HG03280 (cell line): ENCODE measurements around the gene DUSP14.
"Not testable (repeated sequence)": the region's sequence is repeated elsewhere in the genome, so short reads cannot be mapped to it uniquely, and the experiment has no call there.

ENCODE experiments used
- ATAC-seq: cut with Tn5 transposase; IDR thresholded peaks from one replicate; pipeline ENCODE4 v1.9.1; 2021; ENCODE audit warnings: mild to moderate bottlenecking, moderate library complexity; ENCODE audit not compliant: unreplicated experiment

DUSP14 gene

DNA sequence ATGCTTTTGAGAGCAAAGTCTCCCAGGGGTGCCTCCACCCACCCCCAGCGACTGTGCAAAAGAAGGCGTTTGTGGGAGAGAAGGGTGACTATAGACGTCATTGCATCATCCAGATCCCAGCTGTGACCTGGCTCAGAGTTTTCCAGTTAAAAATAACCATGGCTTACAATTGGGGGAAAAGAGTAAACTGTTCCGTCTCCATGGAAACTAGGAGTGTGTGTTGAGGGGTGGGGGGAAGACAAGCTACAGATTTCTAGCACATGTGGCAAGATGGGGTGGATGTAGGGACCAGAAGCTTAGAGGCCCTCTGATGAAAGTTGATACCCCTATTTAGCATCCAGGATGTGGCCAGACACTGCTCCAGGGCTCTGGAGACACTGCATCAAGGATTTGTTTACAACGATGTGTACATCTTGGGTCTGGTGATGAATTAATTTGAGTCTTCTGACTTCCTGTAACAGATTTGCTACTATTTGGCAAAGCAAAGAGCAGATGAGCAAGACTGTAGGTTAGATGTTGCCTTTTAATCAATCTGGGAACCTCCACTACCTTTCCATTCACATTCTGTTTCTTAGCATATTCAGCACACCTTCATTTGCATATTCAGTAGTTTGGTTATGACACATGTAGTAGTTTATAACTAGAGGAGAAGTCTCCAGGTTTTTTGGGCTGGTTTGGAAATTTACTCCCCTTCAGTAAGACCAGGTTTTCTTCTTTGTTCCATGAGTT is 6.2 kb upstream of the DUSP14 start:
- no peak for ATAC-seq

DNA sequence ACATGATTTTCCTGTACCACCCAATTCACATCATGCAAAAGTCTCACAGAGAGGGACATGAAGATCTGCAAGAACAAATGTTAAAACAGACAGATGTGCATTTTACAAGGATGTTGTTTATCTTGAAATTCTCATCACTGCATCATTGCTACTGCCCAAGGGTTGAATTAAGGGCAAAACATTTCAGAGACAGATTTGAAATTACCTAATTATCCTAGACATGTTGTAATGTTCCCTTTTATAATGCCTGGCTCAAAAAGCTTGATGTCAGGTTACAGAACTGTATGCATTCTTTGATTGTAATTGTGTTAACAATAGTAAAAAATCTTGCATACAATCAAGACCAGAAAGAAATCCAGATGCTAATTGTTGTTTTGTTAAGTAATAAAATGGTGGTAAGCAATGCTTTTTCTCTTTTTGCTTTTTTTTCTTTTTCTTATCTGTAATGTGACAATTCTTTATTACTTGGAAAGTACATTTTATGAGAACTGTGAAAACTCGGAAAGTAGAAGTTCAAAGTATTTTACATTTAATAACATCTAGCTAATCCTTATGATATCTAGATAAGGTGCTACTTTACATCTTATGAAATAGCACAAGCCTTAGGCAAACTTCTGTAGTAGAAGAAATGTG is 3.6 kb upstream of the DUSP14 start:
- no peak for ATAC-seq

DNA sequence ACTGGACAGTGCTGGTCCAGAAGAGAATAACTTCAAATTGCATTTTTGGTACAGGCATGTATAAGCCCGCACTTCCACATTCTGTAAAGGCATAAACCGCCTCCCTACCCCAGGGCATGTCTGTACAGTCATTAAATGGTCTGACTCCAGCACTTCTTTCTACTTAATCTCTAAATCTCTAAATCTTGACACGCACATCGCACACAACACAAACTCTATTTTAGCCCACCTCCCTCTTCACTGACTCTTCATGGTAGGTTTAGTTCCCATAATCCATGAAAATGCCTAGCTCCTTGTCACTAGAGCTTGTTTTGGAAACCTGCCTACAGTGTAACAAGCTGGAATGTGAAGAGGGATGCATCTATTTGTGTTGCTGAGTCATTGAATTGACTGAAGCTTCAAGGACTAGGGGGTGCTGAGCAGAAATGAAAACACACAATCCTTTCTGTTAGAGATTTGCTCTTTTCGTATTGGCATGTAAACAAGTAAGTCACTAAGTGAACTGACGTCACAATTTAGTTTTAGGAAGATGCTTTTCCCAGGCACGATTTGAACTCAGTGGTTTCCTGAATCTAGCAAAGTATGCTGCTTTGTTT is 1.6 kb upstream of the DUSP14 start:
- ATAC-seq, result no peak

DNA sequence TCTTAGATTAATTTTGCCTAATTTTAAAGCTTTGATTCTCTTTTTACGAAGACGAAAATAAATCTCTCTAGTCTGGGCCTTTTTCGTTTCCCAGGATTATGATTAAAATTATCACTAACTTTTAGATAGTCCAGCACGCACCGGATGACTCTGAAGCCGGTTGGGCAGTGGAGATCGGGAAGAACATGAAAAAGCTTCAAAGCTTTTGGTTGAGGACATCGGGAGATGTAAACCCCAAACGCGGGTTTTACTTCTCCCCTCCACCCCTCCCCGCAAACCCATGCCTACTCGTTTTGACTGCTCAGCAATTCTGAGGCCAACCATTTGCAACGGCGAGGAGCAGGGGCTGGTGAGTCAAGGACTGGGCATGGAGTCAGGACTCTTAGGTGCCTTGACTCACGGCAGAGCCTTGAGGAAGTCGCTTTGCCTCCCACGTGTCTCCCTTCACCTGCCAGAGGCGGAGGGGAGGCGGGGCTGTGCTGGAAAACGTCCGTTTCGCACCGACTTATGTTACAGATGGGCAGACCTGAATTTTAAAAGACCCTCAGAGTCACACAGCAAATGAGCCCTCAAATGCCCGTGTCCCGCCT is 989 bp upstream of the DUSP14 start:
- peak; percentile 20 for ATAC-seq

DNA sequence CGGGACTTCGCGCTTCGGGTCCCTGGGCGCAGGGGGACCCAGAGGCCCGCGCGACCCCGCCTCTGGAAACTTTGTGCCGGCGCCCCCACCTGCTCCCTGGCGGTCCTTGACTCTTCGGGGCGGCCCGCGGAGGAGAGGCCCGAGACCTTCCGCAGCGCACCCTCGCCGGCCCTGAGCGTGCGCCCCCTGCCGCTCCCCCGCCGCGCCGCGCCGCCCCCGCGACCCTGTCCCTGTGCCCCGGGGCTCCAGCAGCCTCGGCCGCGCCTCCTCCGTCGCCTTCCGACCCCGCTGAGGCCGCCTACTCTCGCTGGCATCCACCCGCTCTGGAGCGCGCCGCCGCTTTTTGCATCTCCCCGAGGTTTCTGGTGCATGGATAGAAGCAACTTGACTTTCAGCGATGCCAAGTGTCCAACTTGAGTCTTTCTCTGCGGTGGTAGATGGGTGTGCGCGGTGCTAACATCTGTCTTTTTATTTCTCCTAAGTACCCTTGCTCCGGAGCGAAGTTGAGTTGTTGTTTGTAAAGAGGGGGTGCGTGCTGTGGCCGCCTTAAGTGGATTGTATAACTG is 414 bp downstream of the DUSP14 start:
- ATAC-seq, result peak; percentile 48

DNA sequence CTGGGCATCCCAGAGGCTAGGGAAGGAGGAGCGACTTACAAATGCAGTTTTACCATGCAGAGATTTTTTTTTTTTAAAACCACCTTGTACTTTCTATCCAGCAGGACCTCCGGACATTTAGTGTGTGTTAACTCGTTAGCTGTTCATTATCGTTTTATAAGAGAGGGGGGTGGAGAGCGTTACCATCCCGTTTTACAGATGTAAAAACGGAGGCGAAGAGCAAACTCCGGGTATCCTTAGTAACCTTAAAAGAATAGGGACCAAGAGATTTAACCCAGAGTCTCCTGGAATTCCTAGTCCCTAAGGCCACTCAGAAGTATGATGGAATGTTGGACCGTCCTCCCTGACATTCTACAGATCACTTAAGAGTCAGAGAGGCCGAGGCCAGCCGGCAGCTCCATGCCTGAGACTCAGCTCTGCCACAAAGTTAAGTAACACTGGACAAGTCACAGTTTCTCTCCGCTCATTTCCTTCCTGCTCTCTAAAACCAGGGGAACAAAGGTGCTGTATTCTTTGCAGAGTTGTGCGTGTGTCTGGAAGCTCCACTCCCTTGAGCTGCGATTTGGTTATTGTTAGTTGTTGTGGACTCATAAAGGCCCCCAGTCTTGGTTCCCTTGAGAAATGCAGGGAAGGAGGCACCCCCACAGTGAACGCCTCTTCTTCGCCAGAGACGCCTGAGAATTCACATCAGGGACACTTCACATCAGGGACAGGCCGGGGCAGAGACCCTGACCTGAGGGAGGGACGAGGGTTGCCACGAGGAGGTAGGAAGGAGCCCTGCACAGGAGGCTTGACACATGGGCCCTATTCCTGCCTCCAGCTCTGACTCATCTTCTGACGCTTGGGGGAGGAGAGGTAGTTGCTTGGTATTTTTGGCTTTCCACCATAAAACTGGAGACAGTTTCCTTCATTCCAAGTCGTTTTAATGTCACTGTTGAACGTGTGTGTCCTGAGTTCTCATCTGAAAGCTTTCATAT is 1.2 kb downstream of the DUSP14 start:
- no peak for ATAC-seq

DNA sequence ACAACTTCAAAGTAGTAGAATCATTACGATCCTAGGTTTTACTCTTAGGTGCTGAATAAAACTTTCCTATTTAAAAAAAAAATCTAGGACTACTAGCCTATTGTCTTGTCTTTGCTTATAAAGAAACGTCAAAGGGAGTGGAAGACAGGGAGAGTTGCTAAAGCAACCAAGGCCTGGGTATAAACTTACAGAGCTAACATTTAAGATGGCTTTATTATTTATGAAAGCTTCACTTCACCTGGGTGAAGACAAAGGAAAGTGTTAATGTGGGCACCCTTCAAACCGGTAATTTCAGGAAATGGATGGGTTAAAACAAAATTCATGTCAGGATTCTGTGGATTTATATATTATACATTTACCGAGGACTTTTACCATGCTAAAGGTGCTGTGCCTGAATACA is 2.5 kb downstream of the DUSP14 start:
- ATAC-seq, result no peak

DNA sequence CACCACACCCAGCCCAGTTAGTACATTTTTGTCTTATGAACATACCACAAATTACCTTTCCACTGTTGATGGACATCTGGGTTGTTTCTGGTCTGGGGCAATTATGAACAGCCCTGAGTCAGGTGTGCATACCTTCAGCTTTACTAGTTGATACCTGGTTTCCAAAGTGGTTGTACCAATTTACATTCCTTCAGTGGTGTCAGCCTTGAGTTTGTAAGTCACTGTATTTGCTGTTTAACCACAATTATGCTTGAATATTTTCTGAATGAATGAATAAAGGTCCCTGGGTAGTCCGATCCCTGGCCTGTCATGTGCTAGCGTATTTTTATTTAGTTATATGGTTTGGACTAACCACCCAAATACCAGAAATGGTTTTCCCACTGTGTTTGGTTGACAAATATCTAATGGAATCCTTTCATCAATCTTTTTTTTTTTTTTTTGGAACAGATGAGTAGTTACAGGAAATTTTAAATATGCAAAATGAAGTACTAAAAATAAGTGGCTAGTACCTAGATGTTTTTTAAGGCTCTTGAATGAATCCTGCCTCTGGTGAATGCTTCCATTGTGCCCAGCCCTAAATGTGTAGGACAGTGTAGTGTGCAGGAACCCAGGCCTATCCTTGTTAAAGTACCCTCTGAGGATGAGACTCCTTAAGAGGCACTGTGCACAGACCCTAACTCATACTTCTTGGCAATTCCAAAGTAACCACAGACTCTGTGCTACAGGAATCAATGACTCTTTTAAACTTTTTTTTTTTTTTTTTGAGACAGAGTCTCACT is 3.7 kb downstream of the DUSP14 start:
- ATAC-seq, result no peak

DNA sequence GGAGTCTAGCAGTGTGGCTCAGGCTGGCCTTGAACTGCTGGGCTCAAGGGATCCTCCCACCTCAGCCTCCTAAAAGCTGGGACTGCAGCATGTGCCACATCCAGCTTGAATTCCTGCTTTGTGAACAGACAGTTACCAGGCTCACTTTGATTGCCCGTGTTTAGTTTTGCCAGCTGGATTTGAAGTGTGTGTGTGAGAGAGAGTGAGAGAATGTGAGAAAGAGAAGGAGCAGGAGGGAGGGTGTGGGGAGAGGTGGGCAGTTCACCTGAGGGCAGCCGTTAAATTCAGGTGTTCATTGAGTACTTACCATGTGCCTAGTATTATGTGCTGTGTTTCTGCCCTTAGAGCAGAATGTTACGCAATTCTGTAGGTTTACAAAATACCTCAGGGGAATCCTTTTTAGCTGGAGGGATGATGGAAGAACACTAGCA is 4.7 kb downstream of the DUSP14 start:
- ATAC-seq, result no peak

DNA sequence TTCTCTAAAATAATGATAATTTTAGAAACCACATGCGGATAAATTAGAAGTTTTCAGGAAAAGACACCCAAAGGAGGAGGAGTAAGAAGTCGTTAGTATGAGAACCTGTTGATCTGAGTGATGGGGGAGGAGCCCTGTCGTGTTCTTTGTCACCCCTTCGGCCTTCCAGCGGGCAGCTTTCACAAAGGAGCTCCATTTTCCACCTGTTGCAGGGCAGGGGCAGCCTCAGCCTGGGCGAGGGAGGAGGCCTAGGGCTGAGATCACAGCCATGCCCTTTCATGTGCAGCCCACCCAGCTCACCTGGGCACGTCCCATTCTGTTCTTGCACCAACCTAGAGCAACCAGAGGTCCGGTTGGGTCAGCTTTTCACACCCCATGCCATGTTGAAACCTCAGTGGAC is 5.3 kb downstream of the DUSP14 start:
- no peak for ATAC-seq

DNA sequence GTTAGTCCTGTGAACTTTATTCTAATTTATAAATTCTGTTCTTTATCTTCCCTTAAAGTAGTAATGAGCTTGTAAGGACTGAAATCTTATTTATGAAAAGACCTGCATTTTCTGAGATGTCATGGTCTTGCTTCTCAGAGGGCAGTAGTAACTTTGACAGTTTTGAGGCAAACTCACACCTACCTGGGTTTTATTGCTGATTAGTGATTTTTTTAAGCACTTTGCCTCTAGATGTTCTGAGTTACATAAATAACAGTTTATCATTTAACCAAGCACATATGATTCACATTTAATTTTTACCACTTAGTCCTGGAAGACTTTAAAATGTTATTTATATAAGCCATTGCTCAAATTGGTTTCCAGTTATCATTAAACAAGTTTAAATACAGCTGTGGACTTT is 10.7 kb downstream of the DUSP14 start:
- ATAC-seq, result no peak

DNA sequence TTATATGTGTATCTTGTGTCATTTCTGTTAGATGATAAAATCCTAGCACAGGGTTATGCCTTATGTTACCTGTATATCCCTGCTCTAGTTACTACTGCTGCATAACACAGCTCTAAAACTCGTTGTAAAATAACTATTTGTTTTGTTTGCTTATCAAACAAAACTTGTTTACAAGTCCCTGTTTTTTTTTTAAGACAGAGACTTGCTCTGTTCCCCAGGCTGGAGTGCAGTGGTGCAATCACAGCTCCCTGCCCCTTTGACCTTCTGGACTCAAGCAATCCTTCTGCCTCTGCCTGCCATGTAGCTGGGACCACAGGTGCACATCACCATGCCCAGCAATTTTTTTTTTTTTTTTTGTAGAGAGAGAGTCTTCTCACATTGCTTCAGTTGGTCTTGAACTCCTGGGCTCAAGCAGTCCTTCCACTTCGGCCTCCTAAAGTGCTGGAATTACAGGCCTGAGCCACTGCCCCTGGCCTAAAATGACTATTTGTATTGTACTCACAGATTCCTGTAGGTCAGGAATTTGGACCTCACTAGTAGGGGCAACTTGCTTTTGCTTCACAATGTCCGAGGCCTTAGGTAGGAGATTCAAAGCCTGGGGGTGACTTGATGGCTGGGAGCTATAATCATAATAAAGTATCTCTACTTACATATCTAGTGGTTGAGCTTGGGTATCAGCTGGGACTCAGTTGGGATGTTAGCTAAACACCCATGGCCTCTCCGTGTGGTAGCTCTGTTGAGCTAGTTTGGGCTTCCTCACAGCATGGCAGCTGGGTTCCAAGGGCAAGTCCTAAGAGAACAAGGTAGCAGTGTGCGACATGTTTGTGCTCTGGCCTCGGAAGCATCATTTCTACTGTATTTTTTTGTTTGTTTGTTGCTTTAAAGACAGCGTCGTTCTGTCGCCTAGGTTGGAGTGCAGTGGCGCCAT is 12.6 kb downstream of the DUSP14 start:
- ATAC-seq, result no peak

DNA sequence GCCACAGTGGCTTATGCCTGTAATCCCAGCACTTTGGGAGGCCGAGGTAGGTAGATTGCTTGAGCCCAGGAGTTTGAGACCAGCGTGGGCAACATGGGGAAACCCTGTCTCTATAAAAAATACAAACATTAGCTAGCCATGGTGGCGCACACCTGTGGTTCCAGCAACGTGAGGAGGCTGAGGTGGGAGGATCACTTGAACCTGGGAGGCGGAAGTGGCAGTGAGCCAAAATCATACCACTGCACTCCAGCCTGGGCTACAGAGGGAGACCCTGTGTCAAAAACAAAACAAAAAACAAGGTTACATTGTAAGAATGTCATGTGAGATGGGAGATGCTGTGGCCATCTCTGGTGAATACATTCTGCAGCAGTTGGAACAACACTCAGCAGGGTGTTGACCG is 13.5 kb downstream of the DUSP14 start:
- ATAC-seq, result no peak

DNA sequence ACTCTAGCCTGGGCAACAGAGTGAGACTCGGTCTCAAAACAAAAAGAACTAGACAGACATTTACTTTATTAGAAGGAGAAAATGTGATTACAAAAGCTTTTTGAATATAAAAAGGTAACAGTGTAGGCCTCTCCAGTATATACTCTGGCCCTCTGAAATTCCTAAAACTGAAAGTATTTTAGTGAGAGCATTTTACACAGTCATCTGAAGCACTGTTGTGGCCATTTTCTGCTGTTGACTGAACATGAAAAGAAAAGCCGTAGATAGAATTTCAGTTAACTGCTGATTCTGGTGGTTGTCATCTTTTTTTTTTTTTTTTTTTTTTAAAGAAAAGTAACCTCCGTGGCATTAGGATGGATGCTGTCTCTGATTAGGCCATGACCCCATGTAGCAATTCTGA is 15.6 kb downstream of the DUSP14 start:
- ATAC-seq, result no peak

DNA sequence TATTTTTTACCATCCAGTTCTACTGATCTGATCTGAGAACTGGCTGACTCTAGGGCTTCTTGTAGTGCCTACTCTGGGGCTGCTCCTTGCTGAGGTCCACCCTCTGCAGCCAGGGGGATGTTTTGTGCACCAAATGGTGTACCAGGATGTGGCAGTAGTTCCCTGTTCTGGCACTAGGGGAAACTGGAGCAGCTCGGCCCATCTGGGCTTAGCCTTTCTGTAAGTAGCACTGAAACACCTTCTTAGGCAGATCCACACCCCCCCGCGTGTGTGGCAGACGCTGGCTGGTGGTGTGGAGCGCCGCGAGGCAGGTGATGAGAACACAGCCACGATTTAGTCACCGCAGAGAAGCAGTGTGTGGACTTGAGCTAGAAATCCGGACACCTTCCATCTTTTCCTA is 17.0 kb downstream of the DUSP14 start:
- ATAC-seq, result no peak

DNA sequence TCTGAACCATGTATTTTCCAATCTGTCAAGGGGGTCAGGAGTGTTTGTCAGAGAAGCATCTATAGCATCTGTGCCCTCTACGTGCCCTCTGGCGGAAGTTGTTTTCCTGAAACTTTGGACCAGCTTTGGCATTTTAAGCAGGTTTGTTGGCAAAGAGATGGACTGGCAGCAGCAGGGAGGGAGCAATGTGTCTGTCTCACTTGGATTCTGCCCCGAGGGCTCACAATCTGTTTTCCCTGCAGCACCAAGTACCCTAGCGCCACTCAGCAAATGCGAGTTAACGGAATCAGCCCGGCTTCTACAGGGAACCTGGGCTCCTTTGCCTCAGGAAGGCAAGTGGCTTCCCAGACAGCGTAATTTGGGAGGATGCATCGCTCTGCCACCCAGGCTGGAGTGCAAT is 17.4 kb downstream of the DUSP14 start:
- no peak for ATAC-seq

DNA sequence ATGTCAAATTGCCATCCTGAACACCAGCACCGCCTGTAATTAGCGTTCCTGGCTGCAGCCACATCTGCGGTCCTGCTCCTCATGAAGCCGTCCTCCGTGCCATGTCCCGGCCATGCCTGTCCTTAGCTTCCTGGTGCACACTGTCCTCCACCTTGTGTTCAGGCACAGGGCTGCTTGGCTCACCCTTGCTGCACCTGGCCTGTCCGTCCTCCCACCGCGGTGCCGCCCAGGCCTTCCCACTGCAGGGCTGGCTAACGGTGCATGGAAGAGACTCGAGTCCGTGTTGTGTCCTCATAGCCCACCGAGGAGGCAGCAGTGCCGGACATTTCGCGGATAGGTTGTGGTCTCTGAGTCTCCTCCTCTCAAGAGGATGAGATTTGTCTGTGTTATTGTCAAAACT is 20.4 kb downstream of the DUSP14 start:
- ATAC-seq, result no peak

DNA sequence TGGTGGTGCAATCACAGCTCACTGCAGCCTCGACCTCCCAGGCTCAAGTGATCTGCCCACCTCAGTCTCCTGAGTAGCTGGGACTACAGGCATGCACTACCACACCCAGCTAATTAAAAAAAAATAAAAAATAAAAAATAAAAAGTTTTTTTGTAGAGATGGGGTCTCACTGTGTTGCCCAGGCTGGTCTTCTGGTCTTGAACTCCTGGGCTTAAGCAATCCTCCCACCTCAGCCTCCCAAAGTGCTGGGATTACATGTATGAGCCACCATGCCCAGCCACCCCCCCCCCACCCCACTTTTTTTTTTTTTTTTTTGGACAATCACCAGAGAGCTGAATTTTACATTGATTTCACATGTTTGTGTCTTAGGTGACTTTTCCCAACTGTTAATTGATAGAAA is 22.0 kb downstream of the DUSP14 start:
- ATAC-seq, result not testable (repeated sequence)
